Body of pancreas (tissue), 4 donors: ENCODE data around the gene CDH16. TPM values are rescaled to one million over a fixed set of nuclear protein-coding genes. Genes with fewer than 3 reads are reported as not detected.

Experiments used
- ATAC-seq: fragments of 150-250 bp; one replicate; pipeline ENCODE4 v1.9.1; 2016
- DNase-seq, 4 donors: peaks; one replicate each; pipeline ENCODE4 v3.0.0-alpha.2; 2019
- H3K27ac ChIP-seq, 4 donors: fragments of 200-600 bp; sonication (generic); 1 replicate in 3 of 4; 2 replicates in 1 of 4; pipeline versions ENCODE4 v1.5.1 to v1.6.1; 2016 to 2019; ENCODE audit warnings: mild to moderate bottlenecking in 1 of 4, mixed read lengths in 1 of 4, moderate library complexity in 1 of 4
- H3K27me3 ChIP-seq, 2 donors: fragments of 200-600 bp; sonication (generic); one replicate each; pipeline ENCODE4 v1.6.0; 2016; ENCODE audit warnings: mild to moderate bottlenecking in 1 of 2
- H3K36me3 ChIP-seq, 2 donors: fragments of 200-600 bp; sonication (generic); replicated peaks in 1 of 2; 2 replicates each; pipeline ENCODE4 v1.5.1; 2016; ENCODE audit warnings: low read depth in 2 of 2; ENCODE audit not compliant: insufficient read depth in 1 of 2
- H3K4me1 ChIP-seq: fragments of 200-600 bp; sonication (generic); one replicate; pipeline ENCODE4 v1.6.0; 2016
- H3K4me3 ChIP-seq, 2 donors: fragments of 200-600 bp; sonication (generic); 1 replicate in 1 of 2; 2 replicates in 1 of 2; pipeline ENCODE4 v1.5.1; 2016 to 2019
- H3K9me3 ChIP-seq, 3 donors: fragments of 200-600 bp; sonication (generic); 1 replicate in 2 of 3; 2 replicates in 1 of 3; pipeline ENCODE4 v1.5.1; 2016
- POLR2A ChIP-seq, 3 donors: fragments of 450-650 bp; IDR thresholded peaks; one replicate each; pipeline ENCODE4 v1.6.1; 2016; ENCODE audit warnings: antibody characterized with exemption in 3 of 3, mild to moderate bottlenecking in 2 of 3
- WGBS, 2 donors: methylation state at CpG; one replicate each; pipeline ENCODE4 v1.1.5; 2017; 5-methylcytosine and 5-hydroxymethylcytosine counted together
- intact Hi-C: fragments of 100-400 bp; cut with DNase I; formaldehyde crosslinking; loops from one replicate; pipeline ENCODE4 v1.15.1; 2023
- total RNA-seq, 2 donors: library from RNA; depleted of rRNA; stranded (reverse); fragments of >200 nt; gene quantifications; one replicate each; pipeline ENCODE4 v1.1.0, GENCODE V29; 2016
- TF ChIP-seq, protein P1 (sequence below), 7 experiments: fragments of 450-650 bp in 4 of 7; fragments of 200-600 bp in 3 of 7; sonication (generic) in 3 of 7; IDR thresholded peaks; one replicate each; pipeline ENCODE4 v1.5.1; 2016 to 2019; ENCODE audit warnings: antibody characterized with exemption in 7 of 7

The CDH16 gene
- total RNA-seq, 2 donors from 2014 or later = not detected

DNA sequence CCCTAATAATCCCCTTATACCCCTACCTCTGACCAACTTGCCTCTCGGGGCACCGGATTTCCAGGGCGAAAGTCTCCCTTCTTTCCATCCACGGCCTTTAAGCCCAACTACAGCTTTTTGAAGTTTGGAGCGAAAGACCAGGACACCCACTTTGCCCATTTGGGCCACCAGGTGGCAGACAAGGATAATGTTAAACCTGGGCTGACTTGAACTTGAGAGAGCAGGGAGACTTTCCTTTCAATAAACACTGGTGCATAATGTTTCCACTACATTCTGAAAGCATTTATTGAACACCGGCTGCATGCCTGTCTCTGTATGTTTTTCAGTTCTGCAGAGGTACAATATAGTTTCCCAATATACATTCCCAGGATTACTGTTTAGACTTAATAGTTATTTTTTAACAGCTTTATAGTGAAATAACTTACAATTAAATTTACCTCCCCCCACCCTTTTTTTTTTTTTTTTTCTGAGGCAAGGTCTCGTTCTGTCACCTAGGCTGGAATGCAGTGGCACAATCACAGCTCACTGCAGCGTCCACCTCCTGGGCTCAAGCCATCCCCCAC, 35.5 kb upstream of the CDH16 start:
- DNase-seq = peak; percentile 81 to 88 (median 82)
- H3K27ac ChIP-seq = no peak overlapping the region
- no peaks in the 10 kb centered on the region for H3K9me3 ChIP-seq
- peaks cover 0 to 1% of the 10 kb centered on the region in 2 donors for H3K27me3 ChIP-seq
- H3K4me3 ChIP-seq = no peak overlapping the region
- H3K36me3 ChIP-seq = no peaks in the 10 kb centered on the region
- peaks cover 1% of the 10 kb centered on the region for H3K4me1 ChIP-seq
- TF ChIP-seq, protein P1, sequence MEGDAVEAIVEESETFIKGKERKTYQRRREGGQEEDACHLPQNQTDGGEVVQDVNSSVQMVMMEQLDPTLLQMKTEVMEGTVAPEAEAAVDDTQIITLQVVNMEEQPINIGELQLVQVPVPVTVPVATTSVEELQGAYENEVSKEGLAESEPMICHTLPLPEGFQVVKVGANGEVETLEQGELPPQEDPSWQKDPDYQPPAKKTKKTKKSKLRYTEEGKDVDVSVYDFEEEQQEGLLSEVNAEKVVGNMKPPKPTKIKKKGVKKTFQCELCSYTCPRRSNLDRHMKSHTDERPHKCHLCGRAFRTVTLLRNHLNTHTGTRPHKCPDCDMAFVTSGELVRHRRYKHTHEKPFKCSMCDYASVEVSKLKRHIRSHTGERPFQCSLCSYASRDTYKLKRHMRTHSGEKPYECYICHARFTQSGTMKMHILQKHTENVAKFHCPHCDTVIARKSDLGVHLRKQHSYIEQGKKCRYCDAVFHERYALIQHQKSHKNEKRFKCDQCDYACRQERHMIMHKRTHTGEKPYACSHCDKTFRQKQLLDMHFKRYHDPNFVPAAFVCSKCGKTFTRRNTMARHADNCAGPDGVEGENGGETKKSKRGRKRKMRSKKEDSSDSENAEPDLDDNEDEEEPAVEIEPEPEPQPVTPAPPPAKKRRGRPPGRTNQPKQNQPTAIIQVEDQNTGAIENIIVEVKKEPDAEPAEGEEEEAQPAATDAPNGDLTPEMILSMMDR (IDR thresholded peaks at IDR 0.05) = peak; percentile 65 to 87 (median 83)
- no peak for TF ChIP-seq POLR2A (IDR thresholded peaks at IDR 0.05)
- ATAC-seq = peak; percentile 92
- intact Hi-C loops = no loop called here
- WGBS, 2 donors = 8% methylated on average over 8 of the region's 8 CpGs

DNA sequence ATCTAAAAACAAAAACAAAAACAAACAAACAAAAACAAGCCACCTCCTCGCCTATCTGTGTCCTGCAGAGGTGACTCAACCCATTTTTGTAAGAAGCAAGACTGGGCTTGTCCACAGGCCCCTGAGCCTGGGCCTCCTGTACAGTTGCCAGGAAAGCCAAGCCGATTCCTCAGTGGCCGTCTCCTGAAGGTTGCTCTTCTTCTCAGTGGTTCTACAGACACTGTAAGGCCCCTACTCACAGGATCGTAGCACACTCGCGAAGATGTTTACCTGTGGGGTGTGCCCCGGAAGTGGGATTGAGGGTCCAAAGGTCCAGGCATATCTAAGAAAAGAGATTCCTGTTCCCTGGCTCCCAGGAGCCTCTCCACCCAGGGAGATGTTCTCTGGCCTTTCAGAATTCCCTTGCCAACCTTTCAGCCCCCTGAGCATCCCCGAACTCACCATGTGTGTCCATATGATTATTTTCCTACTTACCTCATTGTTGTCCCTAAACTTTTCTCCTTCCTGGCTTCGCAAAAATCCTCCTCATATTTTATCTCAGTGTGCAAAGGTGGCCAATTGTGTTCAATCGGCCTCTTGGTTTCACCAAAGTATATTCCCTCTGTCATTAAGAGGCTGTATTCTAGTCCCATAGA, 34.9 kb upstream of the CDH16 start:
- Histone ChIP-seq H3K27ac (no peak overlapping the region), H3K9me3 (no peaks in the 10 kb centered on the region), H3K36me3 (no peaks in the 10 kb centered on the region), H3K4me1 (peaks cover 4% of the 10 kb centered on the region), H3K4me3 (no peak overlapping the region), H3K27me3 (peaks cover 0 to 7% of the 10 kb centered on the region in 2 donors)
- ATAC-seq = no peak
- 57 to 72% methylated on average over 7 to 10 of the region's 10 CpGs for WGBS, 2 donors
- TF ChIP-seq, protein P1 (IDR thresholded peaks at IDR 0.05) = no peak
- no peak for TF ChIP-seq POLR2A (IDR thresholded peaks at IDR 0.05)
- intact Hi-C loops = no loop called here
- no peak for DNase-seq

DNA sequence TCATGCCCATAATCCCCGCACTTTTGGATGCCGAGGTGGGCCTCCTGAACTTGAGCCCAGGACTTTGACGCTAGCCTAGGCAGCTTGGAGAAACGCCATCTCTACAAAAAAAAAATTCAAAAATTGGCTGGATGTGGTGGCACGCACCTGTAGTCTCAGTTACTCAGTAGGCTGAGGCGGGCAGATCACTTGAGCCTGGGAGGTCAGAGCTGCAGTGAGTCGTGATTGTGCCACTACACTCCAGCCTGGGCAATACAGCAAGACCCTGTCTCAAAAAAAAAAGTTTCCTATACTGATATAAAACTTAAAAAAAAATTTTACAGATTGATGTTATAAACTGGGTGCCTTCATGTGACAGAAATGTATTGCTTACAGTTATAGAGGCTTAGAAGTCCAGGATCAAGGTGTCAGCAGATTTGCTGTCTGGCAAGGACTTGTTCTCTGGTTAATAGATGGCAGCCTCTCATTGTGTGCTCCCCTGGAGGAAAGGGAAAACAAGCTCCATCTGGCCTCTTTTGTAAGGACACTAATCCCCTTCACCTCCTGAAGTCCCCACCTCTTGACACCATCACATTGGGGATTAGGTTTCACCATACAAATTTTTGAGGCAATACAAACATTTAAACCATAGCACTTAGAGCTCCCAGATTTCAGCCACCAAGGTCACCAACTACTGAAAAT, 33.9 kb upstream of the CDH16 start:
- Histone ChIP-seq H3K36me3 (no peaks in the 10 kb centered on the region), H3K4me1 (peaks cover 10% of the 10 kb centered on the region), H3K27ac (no peak overlapping the region), H3K27me3 (peaks cover 0 to 9% of the 10 kb centered on the region in 2 donors), H3K9me3 (no peaks in the 10 kb centered on the region), H3K4me3 (no peak overlapping the region)
- ATAC-seq (no peak), DNase-seq (no peak)
- no peak for TF ChIP-seq POLR2A (IDR thresholded peaks at IDR 0.05)
- TF ChIP-seq, protein P1 (IDR thresholded peaks at IDR 0.05) = no peak
- intact Hi-C loops = no loop called here
- 69 to 71% methylated on average over 6 to 7 of the region's 7 CpGs for WGBS, 2 donors

GRCh38 chr16:66950971-66951790, 32.5 kb upstream of the CDH16 start:
- TF ChIP-seq, protein P1 (IDR thresholded peaks at IDR 0.05) = no peak
- TF ChIP-seq POLR2A (IDR thresholded peaks at IDR 0.05) = no peak
- no peak overlapping the region for H3K27ac ChIP-seq
- no peak overlapping the region for H3K4me3 ChIP-seq
- DNase-seq = no peak
- peaks cover 10% of the 10 kb centered on the region for H3K4me1 ChIP-seq
- 77 to 81% methylated on average over 4 of the region's 4 CpGs for WGBS, 2 donors
- H3K9me3 ChIP-seq = no peaks in the 10 kb centered on the region
- H3K36me3 ChIP-seq = no peaks in the 10 kb centered on the region
- intact Hi-C loops = no loop called here
- peaks cover 0 to 9% of the 10 kb centered on the region in 2 donors for H3K27me3 ChIP-seq
- no peak for ATAC-seq
